ENCODE measurements around the gene RFX1. TPM values are rescaled to one million over a fixed set of nuclear protein-coding genes. Genes with fewer than 3 reads are reported as not detected.

The RFX1 gene
- total and polyA plus RNA-seq, 2 donors (not counting 1 experiment from before 2014, with no cell fraction given) = 9.2 to 33.3 TPM

GRCh38 chr19:13918726-13919411 is 87.3 kb downstream of the RFX1 start:
- no peak overlapping the region for H3K4me2 ChIP-seq (replicated peaks; ENCODE audit: low read depth, low read length, poor library complexity, severe bottlenecking)
- POLR2A ChIA-PET = no interaction called here

More at GRCh38 chr19:13918726-13919411, 87.3 kb downstream of the RFX1 start:
- Histone ChIP-seq H3K9ac (ENCODE audit: low read length) (no peak overlapping the region), H3K4me3 (ENCODE audit: control extremely low read depth in 1 of 5, extremely low read depth in 1 of 5, insufficient read depth in 1 of 5, low read depth in 2 of 5, low read length in 4 of 5) (no peak overlapping the region), H4K20me1 (ENCODE audit: control insufficient read depth, insufficient read depth, low read length, poor library complexity, severe bottlenecking) (no peaks in the 10 kb centered on the region), H3K36me3 (replicated peaks in 1 of 2; ENCODE audit: control extremely low read depth in 1 of 2, control insufficient read depth in 1 of 2, extremely low read depth in 1 of 2, insufficient read depth in 2 of 2, low read length in 1 of 2) (peaks cover 1 to 48% of the 10 kb centered on the region in 2 experiments), H3K9me3 (ENCODE audit: control extremely low read depth in 1 of 3, control insufficient read depth in 2 of 3, insufficient read depth in 1 of 3, low read length in 2 of 3) (peaks cover 0 to 14% (median 5%) of the 10 kb centered on the region in 3 donors), H2AFZ (ENCODE audit: insufficient read depth, low read depth, low read length, poor library complexity, severe bottlenecking) (no peak overlapping the region), H3K4me1 (ENCODE audit: control insufficient read depth in 2 of 2, insufficient read depth in 2 of 2, low read length in 2 of 2) (no peaks in the 10 kb centered on the region), H3K27me3 (replicated peaks in 1 of 4; ENCODE audit: control extremely low read depth in 1 of 4, control insufficient read depth in 3 of 4, insufficient read depth in 4 of 4, low read length in 3 of 4) (no peaks in the 10 kb centered on the region), H3K27ac (ENCODE audit: low read length in 2 of 2) (no peak overlapping the region), H3K79me2 (ENCODE audit: control insufficient read depth, insufficient read depth, low read length) (no peaks in the 10 kb centered on the region)
- Mint-ChIP-seq H3K4me1 (no peaks in the 10 kb centered on the region), H3K27me3 (no peaks in the 10 kb centered on the region), H3K9me3 (ENCODE audit: insufficient read depth) (no peaks in the 10 kb centered on the region), H3K27ac (no peak overlapping the region), H3K4me3 (no peak overlapping the region)
- no peak for TF ChIP-seq EZH2 (IDR thresholded peaks at IDR 0.05; ENCODE audit: borderline replicate concordance, insufficient read depth, low read depth, low read length, poor library complexity, severe bottlenecking)
- no peak for TF ChIP-seq CTCF (IDR thresholded peaks at IDR 0.05)
- DNase-seq = no peak
- CTCF ChIA-PET = no interaction called here
- WGBS (ENCODE audit: insufficient coverage) = 97% methylated on average over 29 of the region's 34 CpGs
- no peak for ATAC-seq (ENCODE audit: low read depth)
- intact Hi-C loops (cut with micrococcal nuclease) = no loop called here

Measured in B cell (primary cell).